GM21381 (cell line): ENCODE data around the gene IGSF22.

Experiments used
- ATAC-seq: cut with Tn5 transposase; IDR thresholded peaks from one replicate; pipeline ENCODE4 v1.9.1; 2021; ENCODE audit warnings: mild to moderate bottlenecking, moderate library complexity; ENCODE audit not compliant: unreplicated experiment

Gene IGSF22

DNA sequence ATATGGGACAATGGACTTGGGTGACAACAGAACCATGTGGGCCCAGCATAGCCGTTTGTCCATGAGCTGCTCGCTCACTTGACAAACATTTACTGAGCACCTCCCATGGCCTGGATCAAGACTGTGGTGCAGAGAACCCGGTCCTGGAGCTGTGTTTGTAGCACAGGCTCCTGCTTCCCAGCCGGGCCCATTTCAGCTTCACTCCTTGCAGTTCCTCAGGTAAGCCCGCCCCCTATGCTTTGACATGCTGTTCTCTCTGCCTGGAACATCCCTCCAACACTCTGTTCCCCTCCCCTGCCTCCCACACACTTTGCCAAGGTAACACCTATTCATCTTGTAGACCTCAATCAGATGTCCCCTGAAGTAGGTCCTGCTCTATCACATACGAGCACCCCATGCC, 19.3 kb upstream of the IGSF22 start:
- no peak for ATAC-seq

DNA sequence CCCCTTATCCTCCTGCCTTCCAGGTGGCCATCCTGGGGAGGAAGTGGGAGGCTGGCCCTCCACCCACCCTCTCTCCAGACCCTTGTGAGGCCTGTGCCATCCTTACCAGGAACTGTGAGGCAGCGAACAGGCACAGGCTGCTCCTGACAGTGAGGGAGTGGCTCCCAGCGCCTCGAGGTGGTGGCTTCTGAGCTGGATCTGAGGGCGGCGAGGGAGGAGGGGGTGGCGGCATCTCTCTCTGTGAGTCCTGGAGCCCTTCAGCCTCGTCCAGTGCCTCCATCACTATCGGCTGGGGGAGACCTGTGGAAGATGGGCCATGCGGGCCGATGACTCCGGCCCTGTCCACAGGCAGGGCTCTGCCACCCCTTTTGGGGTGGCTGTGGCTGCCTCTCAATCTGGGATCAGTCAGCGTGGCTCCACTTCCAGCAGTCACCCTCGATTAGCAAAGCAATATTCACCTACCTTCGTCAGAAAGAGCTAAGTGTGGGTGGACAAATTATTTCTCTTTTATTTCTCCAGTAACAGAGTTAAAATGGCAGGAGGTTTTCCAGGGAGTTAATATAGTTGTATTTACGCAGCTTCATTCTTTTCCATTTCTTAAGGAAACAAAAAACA, 18.0 kb upstream of the IGSF22 start:
- ATAC-seq, result no peak

DNA sequence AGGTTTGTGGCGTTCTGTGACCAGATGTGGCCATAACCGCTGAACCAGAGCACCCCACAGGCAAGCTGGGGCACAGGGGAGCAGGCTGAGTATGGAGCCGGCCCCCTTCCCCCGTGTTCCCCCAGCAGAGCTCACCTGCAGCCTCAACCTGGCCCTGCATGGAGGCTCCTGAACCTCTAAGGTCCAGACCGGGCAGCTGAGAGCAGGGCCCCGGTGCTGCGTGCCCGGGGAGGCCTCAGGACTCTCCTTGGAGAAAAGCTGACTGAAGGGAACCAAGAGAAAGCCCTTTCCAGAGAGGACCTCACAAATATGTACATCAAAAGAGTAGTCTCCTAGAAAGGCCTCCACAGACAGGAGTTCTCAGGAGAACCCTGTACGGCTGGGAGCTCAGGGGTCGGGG, 17.4 kb upstream of the IGSF22 start:
- ATAC-seq, result no peak

DNA sequence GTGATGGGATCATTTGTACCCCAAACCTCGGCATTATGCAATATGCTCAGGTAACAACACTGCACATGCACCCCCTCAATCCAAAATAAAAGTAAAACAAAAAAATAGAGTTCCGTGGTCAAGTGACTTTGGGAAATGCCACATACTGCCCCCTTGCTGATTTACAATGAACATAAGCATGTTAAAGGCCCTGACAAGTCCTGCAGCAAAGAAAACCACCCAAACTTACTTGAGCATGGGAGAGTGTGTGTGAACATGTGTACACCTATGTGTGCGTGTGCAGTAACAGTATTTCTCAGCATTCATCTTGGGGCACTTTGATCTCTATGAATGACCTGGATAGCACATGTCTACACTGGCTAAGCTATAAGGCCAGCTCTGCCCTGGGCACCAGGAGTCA, 15.8 kb upstream of the IGSF22 start:
- ATAC-seq, result no peak

DNA sequence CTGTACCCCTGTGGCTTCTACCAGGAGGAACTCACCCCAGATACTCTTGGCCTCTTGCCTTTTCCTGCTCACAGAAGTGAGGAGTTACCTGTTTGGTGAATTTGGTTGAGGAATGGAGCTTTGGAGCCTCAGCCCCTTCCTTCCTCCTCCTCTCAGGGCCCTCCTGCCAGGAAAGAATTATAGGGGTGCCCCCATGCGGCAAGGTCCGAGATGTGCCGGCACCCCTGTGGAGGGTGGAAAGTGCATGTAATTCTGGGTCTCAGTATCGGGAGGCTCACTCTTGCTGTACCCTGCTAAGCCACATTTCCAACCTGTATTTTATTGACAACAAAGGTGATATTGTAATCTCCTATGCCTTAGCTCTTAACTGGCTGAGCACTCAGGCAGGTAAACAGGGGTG, 13.7 kb upstream of the IGSF22 start:
- no peak for ATAC-seq

DNA sequence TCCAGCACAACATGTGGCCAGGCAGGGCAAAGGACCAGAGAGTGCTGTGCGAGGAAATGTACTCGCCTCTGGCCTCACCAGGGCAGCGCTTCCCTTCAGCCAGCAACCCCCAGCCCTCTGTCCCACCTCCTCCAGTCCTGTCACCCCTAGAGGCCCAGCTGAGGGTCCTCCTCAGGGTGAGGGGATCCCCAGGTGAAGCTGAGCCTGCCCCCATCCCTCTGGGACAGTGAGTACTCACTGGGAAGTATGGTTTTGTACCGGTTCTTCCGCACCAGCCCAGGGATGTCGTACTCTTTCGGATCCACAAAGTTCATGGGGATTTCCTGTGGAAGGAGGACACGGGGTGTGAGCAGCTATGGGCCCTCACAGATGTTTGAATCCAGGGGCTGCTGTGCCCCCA, 11.7 kb upstream of the IGSF22 start:
- no peak for ATAC-seq

DNA sequence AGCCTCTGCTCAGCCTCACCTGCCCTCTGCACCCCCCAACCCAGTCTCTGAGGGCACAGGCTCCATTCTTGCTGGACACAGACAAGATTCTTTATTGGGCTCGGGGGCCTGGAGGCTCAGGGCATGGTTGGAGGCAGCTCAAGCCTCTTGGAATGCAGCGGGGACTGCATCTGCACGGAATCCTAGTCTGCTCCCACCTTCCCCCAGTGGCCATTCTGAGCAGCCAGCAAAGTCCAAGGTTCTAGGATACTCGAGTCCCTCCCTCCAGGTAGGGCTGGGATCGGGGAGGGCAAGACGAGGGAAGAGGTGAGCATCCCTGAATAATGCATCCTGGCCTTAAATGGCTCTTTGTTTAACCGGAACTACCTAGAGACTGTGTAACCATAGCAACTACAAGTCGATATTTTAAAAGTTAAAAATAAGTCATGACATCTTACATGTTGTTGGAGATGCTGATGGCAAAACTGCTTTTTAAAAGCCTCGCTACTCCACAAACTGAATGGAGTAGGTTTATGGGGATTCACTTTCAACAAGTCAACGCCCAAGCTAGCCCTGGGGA, 10.7 kb upstream of the IGSF22 start:
- no peak for ATAC-seq

DNA sequence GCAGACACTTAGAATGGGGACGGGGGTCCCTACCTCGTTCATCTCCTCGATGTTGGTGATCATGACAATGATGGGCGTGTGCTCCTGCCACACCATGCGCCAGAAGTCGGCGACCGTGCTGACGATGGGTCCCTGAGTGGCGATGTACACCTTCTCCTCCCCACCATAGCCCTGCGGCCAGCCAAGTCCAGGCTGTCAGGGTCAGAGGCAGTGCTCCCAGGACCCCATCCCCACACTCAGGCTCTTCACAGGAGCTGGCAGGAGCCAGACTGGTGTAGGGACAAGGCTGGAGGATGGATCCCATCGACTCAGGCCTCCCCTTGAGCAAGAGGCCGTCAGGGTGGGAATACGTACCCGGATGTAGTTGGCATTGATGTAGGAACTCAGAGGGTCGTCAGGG, 7.2 kb upstream of the IGSF22 start:
- ATAC-seq, result no peak

DNA sequence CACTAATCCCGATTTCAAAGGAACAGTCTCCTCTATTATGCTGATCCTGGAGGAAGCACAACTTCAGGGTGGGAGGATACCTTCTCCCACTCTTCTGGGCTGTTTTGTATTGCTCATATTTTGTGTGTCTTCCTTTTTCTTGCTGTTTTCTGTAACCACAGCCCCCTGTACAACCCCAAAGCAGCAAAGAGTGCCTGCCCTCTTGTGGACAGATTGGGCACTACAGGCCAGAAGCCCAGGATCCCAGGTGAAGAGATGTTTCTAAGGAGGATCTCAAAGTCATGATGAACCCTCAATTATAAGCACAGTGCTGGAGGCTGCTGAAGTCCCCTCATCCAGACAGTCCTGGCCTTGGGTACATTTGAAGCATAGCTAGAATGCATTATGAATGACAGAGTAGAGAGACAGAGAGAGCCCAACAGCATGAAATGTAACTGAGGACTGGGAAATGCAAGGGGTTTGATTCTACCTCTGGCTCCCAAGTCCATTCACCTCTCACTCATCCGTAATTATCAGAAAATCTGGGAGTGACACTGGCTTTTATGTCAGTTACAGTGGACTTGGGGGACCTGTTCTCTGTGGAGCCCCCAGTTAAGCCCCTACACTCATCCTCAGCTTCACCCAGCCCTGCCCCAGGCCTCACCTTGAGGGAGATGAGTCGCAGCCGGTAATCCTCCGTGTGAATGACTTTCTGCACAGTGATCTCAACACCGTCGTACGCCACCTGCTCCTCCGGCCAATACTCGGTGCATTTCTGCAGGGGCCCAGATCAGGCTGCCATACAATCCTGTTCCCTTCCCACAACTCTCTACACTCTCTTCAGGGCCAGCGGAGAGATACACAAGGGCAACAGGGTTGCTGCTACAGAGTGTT, 6.2 kb upstream of the IGSF22 start:
- ATAC-seq, result no peak

DNA sequence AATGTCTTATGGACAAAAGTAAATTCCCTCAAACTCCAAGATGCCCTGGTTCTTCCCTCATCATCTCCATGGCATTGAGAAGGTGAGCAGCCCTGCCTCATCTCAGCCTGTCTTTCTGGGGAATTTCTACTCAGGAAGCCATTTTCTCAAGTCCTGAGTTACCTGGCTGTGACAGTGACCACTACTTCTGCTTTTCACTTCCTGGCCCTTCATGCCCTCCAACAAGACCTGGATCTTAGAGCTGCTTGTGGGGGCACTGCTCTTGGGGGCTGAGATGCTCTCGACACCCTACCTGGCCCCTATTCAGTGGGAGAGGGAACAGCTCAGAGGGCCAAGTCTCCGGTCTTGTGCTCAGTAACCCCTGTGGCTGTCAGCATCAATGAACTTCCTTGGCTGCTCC, 5.5 kb upstream of the IGSF22 start:
- ATAC-seq, result no peak

DNA sequence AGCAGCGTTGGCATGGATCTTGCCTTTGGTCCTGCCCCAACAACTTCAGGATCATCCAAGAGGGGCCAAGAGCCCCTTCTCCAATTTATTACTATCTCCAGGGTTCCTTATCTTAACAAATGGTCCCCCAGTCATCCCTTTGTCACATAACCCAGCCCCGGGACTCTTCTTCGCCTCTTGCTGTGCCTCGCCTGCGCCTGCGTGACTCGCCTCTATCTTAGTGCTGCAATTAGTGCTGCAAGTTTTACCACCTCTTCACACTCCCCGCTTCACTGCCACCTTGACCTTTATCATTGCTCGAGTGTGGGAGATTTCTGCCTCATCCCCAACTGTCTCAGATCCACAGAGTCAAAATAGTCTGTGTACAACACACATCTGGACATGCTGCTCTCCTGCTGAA, 4.0 kb upstream of the IGSF22 start:
- no peak for ATAC-seq

DNA sequence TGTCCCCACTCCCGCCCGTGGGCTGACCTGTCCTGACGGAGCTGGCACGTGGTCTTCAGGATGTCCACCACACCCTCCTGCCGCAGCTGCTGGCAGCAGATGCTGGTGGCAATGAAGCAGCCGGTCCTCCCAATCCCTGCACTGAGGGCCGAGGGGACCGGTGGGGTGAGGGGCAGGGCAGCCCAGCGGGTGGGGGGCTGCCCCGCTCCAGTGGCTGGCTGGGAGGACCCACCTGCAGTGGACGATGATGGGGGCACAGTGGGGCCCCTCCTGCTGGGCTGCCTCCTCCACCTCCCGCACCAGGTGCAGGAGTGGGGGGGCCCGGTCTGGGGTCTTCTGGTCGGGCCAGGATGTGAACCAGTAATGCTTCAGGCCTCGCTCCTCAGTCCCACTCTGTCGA, 3.4 kb upstream of the IGSF22 start:
- no peak for ATAC-seq

DNA sequence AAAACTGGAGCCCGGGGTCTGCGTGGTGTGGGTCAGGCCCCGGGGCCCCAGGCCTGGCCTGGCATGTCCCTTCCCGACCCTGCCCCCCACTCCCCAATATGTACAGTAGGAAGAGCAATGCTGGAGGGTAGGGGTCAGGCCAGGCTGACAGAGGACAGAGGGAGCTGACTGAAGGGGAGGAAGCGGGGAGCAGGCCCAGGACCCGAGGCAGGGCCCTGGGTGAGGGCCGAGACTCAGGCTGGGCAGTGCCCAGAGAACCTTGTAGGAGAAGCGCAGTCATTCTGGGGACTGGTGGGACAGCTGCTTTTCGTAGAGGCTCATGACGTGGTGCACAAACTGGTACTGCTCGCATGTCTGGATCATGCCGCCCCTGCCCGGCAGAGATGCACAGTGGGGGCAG, 2.7 kb upstream of the IGSF22 start:
- no peak for ATAC-seq

DNA sequence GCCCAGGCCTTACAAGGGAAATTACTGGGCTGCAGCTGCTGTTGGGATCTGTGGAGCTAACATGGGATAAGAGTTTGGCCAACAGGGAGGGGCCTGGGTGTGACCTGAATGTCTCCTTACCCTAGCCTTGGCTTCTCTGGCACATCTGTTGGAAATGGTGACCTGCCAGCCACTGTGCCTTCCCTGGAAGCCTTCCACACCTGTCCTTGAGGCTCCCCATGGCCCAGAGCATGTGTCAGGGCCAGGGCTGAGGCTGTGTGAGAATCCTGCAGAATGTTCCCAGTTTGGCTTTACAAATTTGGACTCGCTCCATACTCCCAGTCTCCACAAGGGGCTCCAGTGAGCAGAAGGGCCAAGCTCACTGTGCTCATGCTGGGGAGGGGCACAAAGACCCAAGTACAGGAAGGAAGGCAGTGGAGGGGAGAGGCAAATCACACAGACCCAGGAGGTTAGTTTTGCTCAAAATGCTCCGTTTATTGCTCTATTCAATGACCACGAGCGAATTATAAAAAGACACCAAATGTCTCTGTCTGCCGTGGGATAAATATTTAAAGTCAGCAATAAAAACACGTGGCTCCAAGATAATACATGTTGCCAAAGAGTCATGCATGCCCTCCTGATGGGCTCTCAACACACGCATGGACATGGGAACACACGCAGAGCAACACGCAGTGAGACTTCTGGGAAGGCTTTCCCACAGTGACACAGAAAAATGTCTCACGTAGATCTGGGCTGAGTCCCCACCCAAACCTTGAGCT, 1.7 kb upstream of the IGSF22 start:
- ATAC-seq, result no peak

DNA sequence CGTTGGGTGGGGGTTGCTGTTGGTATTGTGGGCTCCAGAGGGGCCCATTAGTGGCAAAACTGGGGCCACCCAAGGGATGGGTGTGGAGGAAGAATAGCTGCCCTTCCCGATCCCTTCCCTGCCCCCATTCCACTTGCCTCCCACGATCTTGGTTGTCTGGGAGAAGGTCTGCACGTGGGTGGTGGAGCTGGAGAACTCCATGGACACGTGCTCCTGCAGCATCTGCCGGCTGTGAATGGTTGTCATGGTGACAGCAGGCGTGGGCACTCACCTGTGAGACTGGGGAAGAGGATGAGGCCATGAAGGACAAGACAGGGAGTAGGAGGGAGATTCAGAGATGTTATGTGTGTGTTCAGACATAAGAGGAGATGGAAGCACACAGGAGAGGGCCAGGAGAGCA, 2.0 kb downstream of the IGSF22 start:
- ATAC-seq, result no peak

DNA sequence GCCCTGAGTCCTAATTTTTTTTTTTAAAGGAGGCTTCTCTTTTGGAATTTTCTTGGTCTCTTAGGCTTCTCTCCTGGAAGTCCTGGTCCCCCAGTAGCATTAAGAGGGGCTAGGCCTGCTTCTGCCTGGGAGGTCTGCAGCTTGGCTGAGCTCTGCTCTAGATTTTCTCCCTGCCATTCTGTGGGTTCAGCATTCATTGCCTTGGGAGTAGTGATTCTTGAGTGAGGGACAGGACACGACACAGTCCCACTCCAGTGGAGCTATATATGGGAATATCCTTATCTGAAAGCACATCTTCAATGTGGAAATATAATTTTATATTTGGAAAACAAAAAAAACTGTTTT, 3.7 kb downstream of the IGSF22 start:
- ATAC-seq, result no peak

DNA sequence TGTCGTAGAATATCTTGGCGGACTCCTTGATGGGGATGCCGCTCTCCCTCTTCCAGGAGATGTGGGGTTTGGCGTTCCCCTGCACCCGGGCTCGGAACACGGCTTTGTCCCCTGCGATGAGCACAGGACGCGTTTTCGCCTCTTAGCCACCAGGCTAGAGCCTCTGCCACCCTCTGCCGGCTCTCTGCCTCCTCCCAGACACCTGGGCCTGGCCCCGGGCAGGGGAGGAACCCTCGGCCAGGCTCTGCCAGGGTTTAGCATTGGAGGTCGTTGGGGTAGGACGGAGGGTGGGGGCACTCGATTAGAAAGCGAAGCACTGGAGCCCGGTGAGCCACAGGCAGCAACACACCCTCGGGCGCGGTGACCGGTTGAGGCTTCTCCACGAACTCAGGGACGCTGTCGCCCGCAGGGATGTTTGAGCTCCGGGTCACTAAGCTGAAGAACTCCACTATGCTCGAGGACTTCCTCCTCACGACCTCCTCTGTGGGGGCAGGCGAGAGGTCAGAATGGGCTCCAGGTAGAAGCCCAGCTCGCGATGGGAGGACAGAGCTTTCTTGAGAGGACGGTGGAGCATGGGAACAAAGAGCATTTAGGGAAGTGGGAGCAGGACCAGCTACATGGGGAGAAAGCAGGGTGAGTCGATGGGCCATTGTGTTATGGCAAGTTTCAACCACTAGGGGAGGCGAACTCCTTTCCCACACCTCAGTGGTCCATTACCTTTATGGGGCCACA, 4.3 kb downstream of the IGSF22 start:
- ATAC-seq, result peak; percentile 63

DNA sequence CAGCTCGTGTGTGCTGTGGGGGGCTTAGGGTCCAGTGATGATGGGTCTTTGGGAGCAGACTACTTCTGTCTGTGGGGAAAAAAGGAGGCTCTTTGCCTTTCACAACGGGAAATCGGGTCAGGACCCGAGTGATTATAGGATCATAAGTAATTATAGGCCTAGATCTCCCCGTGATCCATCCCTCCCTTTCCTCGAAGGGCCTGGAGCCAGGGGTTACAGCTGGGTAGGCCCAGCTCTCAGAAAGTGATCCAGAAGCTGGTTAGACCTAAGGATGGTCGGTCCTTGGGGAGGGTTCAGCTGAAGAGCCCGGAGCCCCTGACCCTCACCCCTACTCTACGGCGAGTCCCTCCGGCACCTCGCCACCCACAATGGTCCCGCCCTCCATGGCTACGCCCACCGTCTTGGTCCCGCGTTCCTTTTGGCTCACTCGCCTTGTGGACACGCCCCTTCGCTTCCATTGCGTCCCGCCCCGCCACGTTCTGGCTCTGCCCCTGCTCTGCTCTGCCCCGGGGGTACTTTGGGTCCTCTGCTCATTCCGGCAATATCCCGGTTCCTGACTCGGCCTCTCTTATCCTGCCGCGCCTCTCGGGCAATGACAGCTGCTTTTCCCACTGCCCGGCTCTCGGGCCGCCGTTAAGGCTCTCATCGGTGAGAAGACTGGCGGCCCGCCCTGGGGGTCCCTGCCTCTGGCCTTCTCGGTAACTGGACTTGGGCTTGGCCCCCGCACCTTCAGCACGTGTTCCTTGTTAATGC, 5.0 kb downstream of the IGSF22 start:
- peak; percentile 69 for ATAC-seq

DNA sequence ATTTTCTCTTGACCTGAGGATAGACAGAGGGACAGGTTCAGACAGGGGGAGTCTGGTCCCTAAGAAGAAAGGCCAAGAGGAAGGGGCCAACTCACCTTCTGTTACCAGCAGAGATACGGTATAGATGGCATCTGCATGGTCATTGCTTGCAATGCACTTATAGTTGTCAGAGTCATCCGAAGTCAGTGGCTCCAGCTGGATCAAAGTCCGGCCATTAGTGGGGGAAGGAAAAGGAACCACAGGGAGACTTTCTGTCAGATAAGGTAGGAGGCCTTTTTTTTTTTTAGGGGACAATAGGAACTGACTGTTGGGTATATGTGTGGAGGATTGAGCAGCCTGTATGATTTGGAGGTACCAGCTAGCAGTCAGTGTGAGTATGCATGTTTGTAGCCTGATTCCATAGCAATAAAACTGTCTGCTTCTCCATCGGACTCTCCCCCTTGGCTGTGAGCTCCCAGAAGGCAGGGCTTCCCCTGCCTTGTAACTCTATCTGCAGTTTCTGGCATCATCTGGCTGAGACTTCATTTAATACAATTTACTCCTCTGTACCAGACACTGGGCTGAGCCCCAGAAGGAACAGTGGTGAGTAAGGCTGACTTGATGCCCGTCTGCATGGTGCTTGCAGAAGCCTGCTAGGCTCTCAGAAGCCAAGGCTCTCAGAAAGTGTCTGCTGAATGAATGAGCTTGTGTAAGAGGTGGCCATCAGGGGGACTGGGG, 5.7 kb downstream of the IGSF22 start:
- ATAC-seq, result no peak

DNA sequence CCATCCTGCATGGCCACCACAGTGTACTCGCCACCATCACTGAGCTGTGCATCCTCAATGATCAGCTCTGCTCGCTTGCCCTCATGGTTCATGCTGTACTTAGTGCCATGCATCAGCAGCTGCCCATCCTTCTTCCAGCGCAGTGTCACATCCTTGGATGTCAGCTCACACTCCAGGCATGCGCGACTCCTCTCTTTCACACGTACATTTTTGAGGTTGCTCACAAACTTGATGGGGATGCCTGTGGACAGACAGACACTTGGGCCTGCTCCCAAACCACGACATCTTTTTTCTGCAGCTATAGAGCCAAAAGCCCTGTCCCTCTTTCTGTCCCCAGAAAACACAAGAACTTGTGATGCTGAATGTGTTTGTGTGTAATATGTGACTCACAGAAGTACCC, 10.5 kb downstream of the IGSF22 start:
- ATAC-seq, result no peak
